ENCODE results near the gene SOX21.

GRCh38 chr13:94726425-94726824 is 14.1 kb upstream of the SOX21 start:
- TF ChIP-seq CTCF (IDR thresholded peaks at IDR 0.05) (no peak), EZH2 (IDR thresholded peaks at IDR 0.05; ENCODE audit: borderline replicate concordance, insufficient read depth, low read depth, low read length, poor library complexity, severe bottlenecking) (no peak)
